Measurements from ENCODE around the gene ZC3H6.

GRCh38 chr2:112275887-112276773, 733 bp downstream of the ZC3H6 start:
- TF ChIP-seq ZBTB48 (tag by site-specific recombination; IDR thresholded peaks at IDR 0.05) (no peak), ZNF830 (tag by site-specific recombination; IDR thresholded peaks at IDR 0.05; ENCODE audit: low read depth) (no peak), ZNF274 (IDR thresholded peaks at IDR 0.05; ENCODE audit: low read length) (no peak), ZNF274 (tag by site-specific recombination; IDR thresholded peaks at IDR 0.05; ENCODE audit: borderline replicate concordance) (no peak), ZNF391 (tag by site-specific recombination; IDR thresholded peaks at IDR 0.05; ENCODE audit: borderline replicate concordance, low read depth) (no peak), FEZF1 (tag by site-specific recombination; IDR thresholded peaks at IDR 0.05) (no peak)
- TF ChIP-seq, protein P1, sequence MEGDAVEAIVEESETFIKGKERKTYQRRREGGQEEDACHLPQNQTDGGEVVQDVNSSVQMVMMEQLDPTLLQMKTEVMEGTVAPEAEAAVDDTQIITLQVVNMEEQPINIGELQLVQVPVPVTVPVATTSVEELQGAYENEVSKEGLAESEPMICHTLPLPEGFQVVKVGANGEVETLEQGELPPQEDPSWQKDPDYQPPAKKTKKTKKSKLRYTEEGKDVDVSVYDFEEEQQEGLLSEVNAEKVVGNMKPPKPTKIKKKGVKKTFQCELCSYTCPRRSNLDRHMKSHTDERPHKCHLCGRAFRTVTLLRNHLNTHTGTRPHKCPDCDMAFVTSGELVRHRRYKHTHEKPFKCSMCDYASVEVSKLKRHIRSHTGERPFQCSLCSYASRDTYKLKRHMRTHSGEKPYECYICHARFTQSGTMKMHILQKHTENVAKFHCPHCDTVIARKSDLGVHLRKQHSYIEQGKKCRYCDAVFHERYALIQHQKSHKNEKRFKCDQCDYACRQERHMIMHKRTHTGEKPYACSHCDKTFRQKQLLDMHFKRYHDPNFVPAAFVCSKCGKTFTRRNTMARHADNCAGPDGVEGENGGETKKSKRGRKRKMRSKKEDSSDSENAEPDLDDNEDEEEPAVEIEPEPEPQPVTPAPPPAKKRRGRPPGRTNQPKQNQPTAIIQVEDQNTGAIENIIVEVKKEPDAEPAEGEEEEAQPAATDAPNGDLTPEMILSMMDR (tag by site-specific recombination; IDR thresholded peaks at IDR 0.05) = no peak

Measured in HEK293 (cell line).